H9 (cell line): ENCODE data around the gene FANCG. TPM values are rescaled to one million over a fixed set of nuclear protein-coding genes. Genes with fewer than 3 reads are reported as not detected.

Experiments used
- DNase-seq: peaks from one replicate; pipeline ENCODE4 v3.0.0-alpha.2; 2017
- H2AFZ ChIP-seq: one replicate; pipeline ENCODE4 v1.6.1; 2013; ENCODE audit warnings: mild to moderate bottlenecking, low read length, control low read depth, moderate library complexity
- H2AK5ac ChIP-seq: 2 replicates; pipeline ENCODE4 v1.6.1; 2013; ENCODE audit warnings: low read length, control low read depth, mixed read lengths; ENCODE audit not compliant: insufficient read length
- H2BK120ac ChIP-seq: one replicate; pipeline ENCODE4 v1.6.1; 2013; ENCODE audit warnings: low read depth, mild to moderate bottlenecking, low read length, control low read depth, inconsistent platforms; ENCODE audit not compliant: poor library complexity, severe bottlenecking
- H2BK12ac ChIP-seq: 2 replicates; pipeline ENCODE4 v1.6.1; 2013; ENCODE audit warnings: low read length, control low read depth, mixed read lengths, low read depth; ENCODE audit not compliant: insufficient read length
- H2BK15ac ChIP-seq: 2 replicates; pipeline ENCODE4 v1.6.1; 2013; ENCODE audit warnings: low read depth, low read length, control low read depth
- H2BK20ac ChIP-seq: one replicate; pipeline ENCODE4 v1.6.1; 2013; ENCODE audit warnings: low read depth, mild to moderate bottlenecking, low read length, control low read depth, inconsistent platforms; ENCODE audit not compliant: poor library complexity, severe bottlenecking
- H2BK5ac ChIP-seq: 2 replicates; pipeline ENCODE4 v1.6.1; 2013; ENCODE audit warnings: low read length, control low read depth, mixed read lengths; ENCODE audit not compliant: insufficient read length
- H3K14ac ChIP-seq: 2 replicates; pipeline ENCODE4 v1.6.1; 2013; ENCODE audit warnings: low read length, control low read depth; ENCODE audit not compliant: insufficient read depth
- H3K18ac ChIP-seq: 2 replicates; pipeline ENCODE4 v1.6.1; 2013; ENCODE audit warnings: low read depth, mild to moderate bottlenecking, mixed read lengths, low read length, control low read depth; ENCODE audit not compliant: insufficient read length
- H3K23ac ChIP-seq: 2 replicates; pipeline ENCODE4 v1.6.1; 2013; ENCODE audit warnings: low read length, control low read depth, mixed read lengths, low read depth; ENCODE audit not compliant: insufficient read length
- H3K23me2 ChIP-seq: 2 replicates; pipeline ENCODE4 v1.6.1; 2013; ENCODE audit warnings: low read depth, mild to moderate bottlenecking, mixed read lengths, low read length, control low read depth; ENCODE audit not compliant: insufficient read length, poor library complexity, severe bottlenecking
- H3K27ac ChIP-seq: 2 replicates; pipeline ENCODE4 v1.5.1; 2013; ENCODE audit warnings: low read length, control low read depth, mixed read lengths, low read depth; ENCODE audit not compliant: insufficient read length
- H3K27me3 ChIP-seq: 2 replicates; pipeline ENCODE4 v1.6.1; 2013; ENCODE audit warnings: low read length, control low read depth, inconsistent platforms; ENCODE audit not compliant: insufficient read depth
- H3K4ac ChIP-seq: 2 replicates; pipeline ENCODE4 v1.6.1; 2013; ENCODE audit warnings: low read depth, mild to moderate bottlenecking, control low read depth, inconsistent platforms, low read length, moderate library complexity
- H3K4me1 ChIP-seq: 2 replicates; pipeline ENCODE4 v1.6.1; 2013; ENCODE audit warnings: low read length, control low read depth, inconsistent platforms; ENCODE audit not compliant: insufficient read depth
- H3K4me2 ChIP-seq: 2 replicates; pipeline ENCODE4 v1.6.1; 2013; ENCODE audit warnings: low read length, control low read depth, mixed read lengths; ENCODE audit not compliant: insufficient read length, insufficient read depth
- H3K56ac ChIP-seq: 2 replicates; pipeline ENCODE4 v1.6.1; 2013; ENCODE audit warnings: low read depth, mild to moderate bottlenecking, mixed read lengths, low read length, control low read depth; ENCODE audit not compliant: insufficient read length
- H3K79me1 ChIP-seq: 2 replicates; pipeline ENCODE4 v1.6.1; 2013; ENCODE audit warnings: low read depth, mild to moderate bottlenecking, moderate library complexity, low read length, control low read depth, inconsistent platforms; ENCODE audit not compliant: insufficient read depth, poor library complexity, severe bottlenecking
- H3K79me2 ChIP-seq: 2 replicates; pipeline ENCODE4 v1.6.1; 2013; ENCODE audit warnings: low read length, control low read depth, inconsistent platforms; ENCODE audit not compliant: insufficient read depth
- H3K9ac ChIP-seq: 2 replicates; pipeline ENCODE4 v1.6.1; 2013; ENCODE audit warnings: low read length, control low read depth, mixed read lengths; ENCODE audit not compliant: insufficient read length; ENCODE audit errors: extremely low read depth
- H3K9me3 ChIP-seq: one replicate; pipeline ENCODE4 v1.6.1; 2013; ENCODE audit warnings: low read depth, low read length, inconsistent platforms; ENCODE audit not compliant: control insufficient read depth
- H3T11ph ChIP-seq: one replicate; pipeline ENCODE4 v1.6.1; 2013; ENCODE audit warnings: mild to moderate bottlenecking, low read length, control low read depth, inconsistent platforms
- H4K20me1 ChIP-seq: one replicate; pipeline ENCODE4 v1.6.1; 2013; ENCODE audit not compliant: control insufficient read depth, insufficient read length, insufficient read depth
- H4K5ac ChIP-seq: 2 replicates; pipeline ENCODE4 v1.6.1; 2013; ENCODE audit warnings: low read depth, mild to moderate bottlenecking, mixed read lengths, low read length, control low read depth; ENCODE audit not compliant: insufficient read length
- H4K8ac ChIP-seq: replicated peaks from 2 replicates; pipeline ENCODE4 v1.6.1; 2013; ENCODE audit warnings: low read length, control low read depth, mixed read lengths, low read depth; ENCODE audit not compliant: insufficient read length
- H4K91ac ChIP-seq: 2 replicates; pipeline ENCODE4 v1.6.1; 2013; ENCODE audit warnings: low read depth, mild to moderate bottlenecking, moderate library complexity, mixed read lengths, low read length, control low read depth; ENCODE audit not compliant: insufficient read length
- H3K27ac Mint-ChIP-seq, 3 experiments: 2 replicates in 2 of 3; 3 replicates in 1 of 3; pipeline ENCODE4 v1.8.0; 2020 to 2021; ENCODE audit warnings: mixed read lengths in 3 of 3, mild to moderate bottlenecking in 1 of 3, moderate library complexity in 1 of 3
- H3K27me3 Mint-ChIP-seq: 2 replicates; pipeline ENCODE4 v1.8.0; 2021; ENCODE audit warnings: low read depth, mild to moderate bottlenecking, moderate library complexity, mixed read lengths
- H3K36me3 Mint-ChIP-seq, 3 experiments: 2 replicates in 2 of 3; 3 replicates in 1 of 3; pipeline ENCODE4 v1.8.0; 2020 to 2021; ENCODE audit warnings: low read depth in 3 of 3, mixed read lengths in 3 of 3; ENCODE audit not compliant: insufficient read depth in 1 of 3
- H3K4me1 Mint-ChIP-seq, 2 experiments: 2 replicates each; pipeline ENCODE4 v1.8.0; 2020; ENCODE audit warnings: mixed read lengths in 2 of 2
- H3K4me3 Mint-ChIP-seq, 2 experiments: 2 replicates in 1 of 2; 3 replicates in 1 of 2; pipeline ENCODE4 v1.8.0; 2020 to 2021; ENCODE audit warnings: mild to moderate bottlenecking in 2 of 2, mixed read lengths in 2 of 2, moderate library complexity in 1 of 2
- H3K9me3 Mint-ChIP-seq, 2 experiments: 2 replicates in 1 of 2; 3 replicates in 1 of 2; pipeline ENCODE4 v1.8.0; 2020; ENCODE audit warnings: mild to moderate bottlenecking in 2 of 2, mixed read lengths in 2 of 2, moderate library complexity in 1 of 2
- WGBS: extraction: QIAGEN DNeasy Blood & Tissue Kit; methylation state at CpG from one replicate; pipeline ENCODE4 v1.1.7; 2013; ENCODE audit warnings: missing lambda C conversion rate, low lambda C conversion rate, mixed read lengths; ENCODE audit not compliant: insufficient read length; ENCODE audit errors: extremely low coverage; 5-methylcytosine and 5-hydroxymethylcytosine counted together
- total RNA-seq: library from RNA; stranded (reverse); gene quantifications from 2 replicates; pipeline ENCODE4 v1.2.1, GENCODE V29; 2021
- TF ChIP-seq, protein P1 (sequence below): fragments of 200-600 bp; sonication (generic); conservative IDR thresholded peaks from 3 replicates; pipeline ENCODE4 v1.8.0; 2021; ENCODE audit warnings: antibody characterized with exemption, mild to moderate bottlenecking

Gene FANCG
- total RNA-seq, 1 experiment from 2014 or later: 86.9 TPM

DNA sequence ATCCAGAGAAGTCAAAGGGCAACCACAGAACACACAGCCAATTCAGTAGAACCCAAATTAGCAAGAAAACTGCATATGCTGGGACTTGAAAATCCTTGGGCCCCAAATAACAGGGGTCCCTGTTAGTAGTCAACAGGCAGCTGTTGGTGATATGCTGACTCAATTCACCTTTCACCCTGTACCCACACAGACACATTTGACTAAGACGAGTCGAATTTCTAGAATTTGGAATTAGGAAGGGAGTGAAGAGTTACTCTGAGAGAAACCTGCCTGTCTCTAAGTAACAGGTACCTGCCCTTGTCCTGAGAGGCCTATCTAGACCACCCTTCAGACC is 6.5 kb downstream of the FANCG start:
- H3K4me2 ChIP-seq: peak overlapping the region; percentile 30
- Mint-ChIP-seq H3K4me1 (peaks cover 24 to 26% of the 10 kb centered on the region in 2 experiments), H3K4me3 (peak overlapping the region; percentile 92 to 95; a peak in 4 of 5 replicates), H3K27me3 (no peaks in the 10 kb centered on the region; the same call in 1 of the 2 replicates), H3K27ac (peak overlapping the region; percentile 94 to 99 (median 98)), H3K36me3 (peaks cover 57 to 82% (median 74%) of the 10 kb centered on the region in 3 experiments), H3K9me3 (no peaks in the 10 kb centered on the region; a peak in 1 of 5 replicates)
- peak overlapping the region; percentile 18 for H3K27ac ChIP-seq
- H4K91ac ChIP-seq: no peak overlapping the region
- H3K27me3 ChIP-seq: no peaks in the 10 kb centered on the region
- H3K18ac ChIP-seq: peak overlapping the region; percentile 49
- no peak overlapping the region; the same call in 1 of the 2 replicates for H3K4ac ChIP-seq
- H3K14ac ChIP-seq: no peak overlapping the region
- peaks cover 37% of the 10 kb centered on the region for H3K79me2 ChIP-seq
- H2AFZ ChIP-seq: no peak overlapping the region
- no peak overlapping the region for H3K56ac ChIP-seq
- H2BK15ac ChIP-seq: no peak overlapping the region
- WGBS: no CpG with 5 or more reads among the region's 2 CpGs
- H3K79me1 ChIP-seq: peaks cover 2% of the 10 kb centered on the region
- peaks cover 6% of the 10 kb centered on the region for H3K23me2 ChIP-seq
- H3K4me1 ChIP-seq: peaks cover 5% of the 10 kb centered on the region; the same call in 1 of the 2 replicates
- TF ChIP-seq, protein P1, sequence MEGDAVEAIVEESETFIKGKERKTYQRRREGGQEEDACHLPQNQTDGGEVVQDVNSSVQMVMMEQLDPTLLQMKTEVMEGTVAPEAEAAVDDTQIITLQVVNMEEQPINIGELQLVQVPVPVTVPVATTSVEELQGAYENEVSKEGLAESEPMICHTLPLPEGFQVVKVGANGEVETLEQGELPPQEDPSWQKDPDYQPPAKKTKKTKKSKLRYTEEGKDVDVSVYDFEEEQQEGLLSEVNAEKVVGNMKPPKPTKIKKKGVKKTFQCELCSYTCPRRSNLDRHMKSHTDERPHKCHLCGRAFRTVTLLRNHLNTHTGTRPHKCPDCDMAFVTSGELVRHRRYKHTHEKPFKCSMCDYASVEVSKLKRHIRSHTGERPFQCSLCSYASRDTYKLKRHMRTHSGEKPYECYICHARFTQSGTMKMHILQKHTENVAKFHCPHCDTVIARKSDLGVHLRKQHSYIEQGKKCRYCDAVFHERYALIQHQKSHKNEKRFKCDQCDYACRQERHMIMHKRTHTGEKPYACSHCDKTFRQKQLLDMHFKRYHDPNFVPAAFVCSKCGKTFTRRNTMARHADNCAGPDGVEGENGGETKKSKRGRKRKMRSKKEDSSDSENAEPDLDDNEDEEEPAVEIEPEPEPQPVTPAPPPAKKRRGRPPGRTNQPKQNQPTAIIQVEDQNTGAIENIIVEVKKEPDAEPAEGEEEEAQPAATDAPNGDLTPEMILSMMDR: no peak
- no peak overlapping the region for H3K23ac ChIP-seq
- H3K9me3 ChIP-seq: no peaks in the 10 kb centered on the region
- H4K20me1 ChIP-seq: no peaks in the 10 kb centered on the region
- H2BK5ac ChIP-seq: no peak overlapping the region
- no peak for DNase-seq
- no peak overlapping the region for H2BK120ac ChIP-seq
- H2BK20ac ChIP-seq: no peak overlapping the region
- H3T11ph ChIP-seq: peak overlapping the region; percentile 20
- H2BK12ac ChIP-seq: no peak overlapping the region
- no peak overlapping the region for H4K8ac ChIP-seq
- H4K5ac ChIP-seq: no peak overlapping the region
- H3K9ac ChIP-seq: peak overlapping the region; percentile 27
- no peak overlapping the region for H2AK5ac ChIP-seq
